PC-3 (cell line): Measurements from ENCODE around the gene ARHGAP23. TPM values are rescaled to one million over a fixed set of nuclear protein-coding genes. Genes with fewer than 3 reads are reported as not detected.

Source experiments
- ATAC-seq: fragments of 200-7000 bp; cut with Tn5 transposase; 2 replicates; pipeline ENCODE4 v1.9.1; 2020; ENCODE audit warnings: mild to moderate bottlenecking, moderate library complexity
- BruUV-seq: library from RNA; stranded (reverse); fragments of 400-500 nt; replicated peaks from 2 replicates; lab custom pipeline; 2021; lab: Mats Ljungman, UMichigan
- CTCF ChIA-PET: fragments of 300-600 bp; sonication (Branson Sonifier 250); formaldehyde crosslinking; loops from one replicate; lab custom pipeline; 2022; ENCODE audit warnings: antibody characterized with exemption; lab: Charles Lee
- POLR2A ChIA-PET: fragments of 300-600 bp; sonication (Branson Sonifier 250); formaldehyde crosslinking; loops from one replicate; lab custom pipeline; 2022; ENCODE audit warnings: antibody characterized with exemption; ENCODE audit not compliant: unreplicated experiment; lab: Charles Lee
- DNase-seq: peaks from one replicate; pipeline ENCODE4 v3.0.0-alpha.2; 2015
- H2AFZ ChIP-seq: fragments of 300-600 bp; sonication (generic); 2 replicates; pipeline ENCODE4 v1.6.0; 2016; ENCODE audit warnings: antibody characterized with exemption, low read length
- H3F3A ChIP-seq: fragments of 300-600 bp; sonication (generic); one replicate; pipeline ENCODE4 v1.6.0; 2017; ENCODE audit warnings: antibody characterized with exemption, low read length, control low read depth, mild to moderate bottlenecking; ENCODE audit not compliant: unreplicated experiment
- H3K27ac ChIP-seq: fragments of 300-600 bp; sonication (generic); 2 replicates; pipeline ENCODE4 v1.5.1; 2016; ENCODE audit warnings: mild to moderate bottlenecking, low read length
- H3K27me3 ChIP-seq: fragments of 300-600 bp; sonication (generic); 2 replicates; pipeline ENCODE4 v1.6.1; 2016; ENCODE audit warnings: low read length, mixed read lengths
- H3K36me3 ChIP-seq: fragments of 300-600 bp; sonication (generic); 2 replicates; pipeline ENCODE4 v1.6.1; 2016; ENCODE audit warnings: low read depth, mixed run types, low read length, mixed read lengths
- H3K4me1 ChIP-seq: fragments of 300-600 bp; sonication (generic); 2 replicates; pipeline ENCODE4 v1.5.1; 2016; ENCODE audit warnings: low read length; ENCODE audit not compliant: insufficient read depth
- H3K4me2 ChIP-seq: fragments of 300-600 bp; sonication (generic); 2 replicates; pipeline ENCODE4 v1.6.0; 2016; ENCODE audit warnings: low read length
- H3K4me3 ChIP-seq: fragments of 300-600 bp; sonication (generic); 2 replicates; pipeline ENCODE4 v1.5.1; 2016; ENCODE audit warnings: mild to moderate bottlenecking, low read length, mixed read lengths
- H3K79me2 ChIP-seq: fragments of 300-600 bp; sonication (generic); 2 replicates; pipeline ENCODE4 v1.6.1; 2017; ENCODE audit warnings: low read length, mixed read lengths
- H3K9ac ChIP-seq: fragments of 300-600 bp; sonication (generic); 2 replicates; pipeline ENCODE4 v1.6.0; 2016; ENCODE audit warnings: mild to moderate bottlenecking, low read length
- H3K9me2 ChIP-seq: fragments of 300-600 bp; sonication (generic); replicated peaks from 2 replicates; pipeline ENCODE4 v1.6.1; 2016; ENCODE audit warnings: mixed run types, low read length, mixed read lengths
- H3K9me3 ChIP-seq: fragments of 300-600 bp; sonication (generic); 2 replicates; pipeline ENCODE4 v1.6.1; 2016; ENCODE audit warnings: low read length, mixed read lengths
- H4K20me1 ChIP-seq: fragments of 300-600 bp; sonication (generic); 2 replicates; pipeline ENCODE4 v1.6.1; 2016; ENCODE audit warnings: low read length, mixed read lengths
- CTCF ChIP-seq: fragments of 300-600 bp; sonication (generic); conservative IDR thresholded peaks from 2 replicates; pipeline ENCODE4 v1.5.1; 2017; ENCODE audit warnings: antibody characterized with exemption, low read depth, mild to moderate bottlenecking, low read length
- EZH2 ChIP-seq: fragments of 300-600 bp; sonication (generic); IDR thresholded peaks from one replicate; pipeline ENCODE4 v1.6.1; 2017; ENCODE audit warnings: antibody characterized with exemption, mild to moderate bottlenecking, low read length; ENCODE audit not compliant: unreplicated experiment
- EZH2phosphoT487 ChIP-seq: fragments of 300-600 bp; sonication (generic); IDR thresholded peaks from 2 replicates; pipeline ENCODE4 v1.6.1; 2018; ENCODE audit warnings: mild to moderate bottlenecking, antibody characterized with exemption, low read length, borderline replicate concordance
- intact Hi-C: fragments of 100-400 bp; cut with micrococcal nuclease; formaldehyde crosslinking; loops from 2 replicates; pipeline ENCODE4 v1.9.0; 2023
- total RNA-seq: library from RNA; depleted of rRNA; stranded (reverse); fragments of >200 nt; gene quantifications from 2 replicates; pipeline ENCODE4 v1.2.3, GENCODE V29; 2014

ARHGAP23 gene
- total RNA-seq, 1 experiment from 2014 or later = 9.0 TPM

- intact Hi-C loops = no loop called here
- H3F3A ChIP-seq = no peaks in the 10 kb centered on the region
- H3K4me2 ChIP-seq = no peak overlapping the region
- no peaks in the 10 kb centered on the region for H3K9me2 ChIP-seq
- BruUV-seq = no TSS peak
- H2AFZ ChIP-seq = no peak overlapping the region
- no peaks in the 10 kb centered on the region for H3K27me3 ChIP-seq
- no peaks in the 10 kb centered on the region for H3K79me2 ChIP-seq
- no peaks in the 10 kb centered on the region for H3K9me3 ChIP-seq
- no peaks in the 10 kb centered on the region for H4K20me1 ChIP-seq
- ChIA-PET CTCF (no interaction called here), POLR2A (no interaction called here)
- no peak overlapping the region for H3K4me3 ChIP-seq
- DNase-seq (no peak), ATAC-seq (no peak)
- H3K9ac ChIP-seq = no peak overlapping the region
- no peaks in the 10 kb centered on the region; the same call in 1 of the 2 replicates for H3K4me1 ChIP-seq
- TF ChIP-seq EZH2phosphoT487 (no peak), EZH2 (no peak), CTCF (no peak)
- no peaks in the 10 kb centered on the region for H3K36me3 ChIP-seq
- no peak overlapping the region for H3K27ac ChIP-seq
These were observed 105.7 kb downstream of the ARHGAP23 start for GRCh38 chr17:38533866-38534497.

DNA sequence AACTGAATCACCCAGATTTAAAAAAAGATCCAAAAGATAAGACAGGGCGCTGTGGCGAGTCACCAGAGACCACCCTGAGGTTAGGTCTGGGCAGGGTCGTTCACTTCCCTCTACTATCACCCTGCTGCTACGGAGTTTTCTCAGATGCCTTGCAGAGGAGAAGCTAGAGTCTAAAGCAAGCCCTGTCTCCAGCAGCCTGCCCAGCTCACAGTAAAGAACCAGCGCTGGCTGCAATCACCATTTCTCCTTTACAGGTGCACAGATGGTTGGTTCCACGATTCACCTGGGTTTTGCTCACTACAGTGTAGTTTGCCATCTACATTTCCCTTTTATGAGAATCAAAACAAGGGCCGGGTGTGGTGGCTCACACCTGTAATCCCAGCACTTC lies 106.2 kb downstream of the ARHGAP23 start:
- H3K9me2 ChIP-seq = no peaks in the 10 kb centered on the region
- H3F3A ChIP-seq = no peaks in the 10 kb centered on the region
- DNase-seq (no peak), ATAC-seq (no peak)
- CTCF ChIA-PET = interaction anchor here (1.3 kb wide), 1 partner anchor 24 kb away, joined by 8 read pairs; no protein-coding TSS in a partner anchor
- intact Hi-C loops = no loop called here
- POLR2A ChIA-PET = no interaction called here
- no peak overlapping the region for H3K4me2 ChIP-seq
- H3K27me3 ChIP-seq = no peaks in the 10 kb centered on the region
- BruUV-seq = no TSS peak
- H3K9ac ChIP-seq = no peak overlapping the region
- H3K27ac ChIP-seq = no peak overlapping the region
- no peaks in the 10 kb centered on the region for H4K20me1 ChIP-seq
- H3K4me1 ChIP-seq = no peaks in the 10 kb centered on the region; the same call in 1 of the 2 replicates
- H2AFZ ChIP-seq = no peak overlapping the region
- no peaks in the 10 kb centered on the region for H3K36me3 ChIP-seq
- no peak overlapping the region for H3K4me3 ChIP-seq
- no peak for TF ChIP-seq EZH2phosphoT487
- TF ChIP-seq EZH2 = no peak
- no peak for TF ChIP-seq CTCF
- no peaks in the 10 kb centered on the region for H3K79me2 ChIP-seq
- H3K9me3 ChIP-seq = no peaks in the 10 kb centered on the region

DNA sequence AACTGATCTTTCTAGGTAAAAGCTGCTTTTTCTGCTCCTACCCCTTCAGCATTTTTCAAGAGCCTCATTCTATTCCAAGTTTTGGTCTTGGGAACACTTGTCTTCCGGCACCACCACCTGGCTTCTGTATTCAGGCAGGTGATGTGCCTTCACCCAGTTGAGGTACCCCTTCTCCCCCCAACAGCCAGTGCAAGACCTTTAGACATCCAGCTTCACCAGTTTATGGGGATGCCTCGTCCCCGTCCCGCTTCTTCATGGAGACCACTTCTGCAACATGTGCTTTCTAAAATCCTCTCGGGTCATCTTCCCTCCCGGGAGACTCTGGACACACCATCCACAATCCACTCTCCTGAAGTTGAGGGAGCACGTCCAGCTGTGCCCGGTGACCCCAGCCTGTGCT lies 107.6 kb downstream of the ARHGAP23 start:
- DNase-seq = no peak
- no TSS peak for BruUV-seq
- Histone ChIP-seq H3K9ac (no peak overlapping the region), H3K4me2 (no peak overlapping the region), H3K9me2 (no peaks in the 10 kb centered on the region), H3K4me3 (no peak overlapping the region), H3K36me3 (no peaks in the 10 kb centered on the region), H3F3A (no peaks in the 10 kb centered on the region), H3K9me3 (no peaks in the 10 kb centered on the region), H3K27me3 (no peaks in the 10 kb centered on the region), H3K4me1 (no peaks in the 10 kb centered on the region; the same call in 1 of the 2 replicates), H3K27ac (no peak overlapping the region), H2AFZ (no peak overlapping the region), H4K20me1 (no peaks in the 10 kb centered on the region), H3K79me2 (no peaks in the 10 kb centered on the region)
- CTCF ChIA-PET = interaction anchor here (1.3 kb wide), 1 partner anchor 22 kb away, joined by 8 read pairs; no protein-coding TSS in a partner anchor
- no peak for ATAC-seq
- POLR2A ChIA-PET = no interaction called here
- intact Hi-C loops = no loop called here
- no peak for TF ChIP-seq CTCF
- no peak for TF ChIP-seq EZH2
- no peak for TF ChIP-seq EZH2phosphoT487
